ENCODE measurements around the gene CAMP.

Gene CAMP

DNA sequence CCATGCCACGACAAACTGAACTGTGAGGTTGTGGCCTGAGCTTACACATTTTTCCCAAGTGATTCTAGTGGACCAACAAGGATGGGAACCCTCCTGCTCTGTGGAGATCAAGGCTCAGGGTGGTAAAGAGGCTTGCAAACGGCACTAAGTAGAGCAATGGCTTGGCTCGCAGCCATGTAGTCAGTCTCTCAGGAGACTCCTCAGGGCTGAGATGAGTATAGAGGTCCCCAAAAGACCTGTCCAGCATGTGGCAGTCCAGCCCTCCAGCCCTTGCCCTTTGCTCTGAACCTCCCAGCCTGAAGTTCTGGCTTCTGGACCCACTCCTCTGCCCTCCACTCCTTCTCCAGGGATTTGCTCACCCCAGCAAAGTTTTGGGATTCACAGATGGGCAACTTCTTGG, 8.3 kb upstream of the CAMP start:
- ATAC-seq, result no peak; the same call in 2 of the 3 replicates
- TF ChIP-seq, protein P1, sequence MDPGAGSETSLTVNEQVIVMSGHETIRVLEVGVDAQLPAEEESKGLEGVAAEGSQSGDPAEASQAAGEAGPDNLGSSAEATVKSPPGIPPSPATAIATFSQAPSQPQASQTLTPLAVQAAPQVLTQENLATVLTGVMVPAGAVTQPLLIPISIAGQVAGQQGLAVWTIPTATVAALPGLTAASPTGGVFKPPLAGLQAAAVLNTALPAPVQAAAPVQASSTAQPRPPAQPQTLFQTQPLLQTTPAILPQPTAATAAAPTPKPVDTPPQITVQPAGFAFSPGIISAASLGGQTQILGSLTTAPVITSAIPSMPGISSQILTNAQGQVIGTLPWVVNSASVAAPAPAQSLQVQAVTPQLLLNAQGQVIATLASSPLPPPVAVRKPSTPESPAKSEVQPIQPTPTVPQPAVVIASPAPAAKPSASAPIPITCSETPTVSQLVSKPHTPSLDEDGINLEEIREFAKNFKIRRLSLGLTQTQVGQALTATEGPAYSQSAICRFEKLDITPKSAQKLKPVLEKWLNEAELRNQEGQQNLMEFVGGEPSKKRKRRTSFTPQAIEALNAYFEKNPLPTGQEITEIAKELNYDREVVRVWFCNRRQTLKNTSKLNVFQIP (CRISPR knock-in tag; IDR thresholded peaks at IDR 0.05; ENCODE audit: borderline replicate concordance, low read depth), result no peak
- TF ChIP-seq ZNF70 (CRISPR knock-in tag; IDR thresholded peaks at IDR 0.05) (no peak), OSR1 (CRISPR knock-in tag; IDR thresholded peaks at IDR 0.05) (no peak), TOX (CRISPR knock-in tag; IDR thresholded peaks at IDR 0.05; ENCODE audit: borderline replicate concordance) (no peak)

DNA sequence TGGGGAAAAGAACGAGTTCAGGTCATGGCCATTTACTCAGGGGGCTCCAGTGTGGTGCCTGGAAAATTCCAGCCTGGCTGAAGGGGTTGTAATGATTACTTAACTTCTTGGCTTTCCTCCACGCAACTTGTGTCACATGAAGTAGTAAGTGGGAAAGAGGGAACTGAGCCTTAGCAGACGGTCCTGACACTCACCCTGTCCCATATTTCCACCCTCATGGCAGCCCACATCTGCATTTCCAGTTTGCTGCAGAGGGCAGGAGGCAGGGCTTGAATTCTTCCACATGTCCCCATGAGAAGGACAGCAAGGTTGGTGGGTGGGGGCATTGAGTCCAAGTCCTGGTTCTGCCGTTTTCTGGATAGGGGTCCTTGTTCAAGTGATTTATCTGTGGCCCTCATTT, 7.8 kb upstream of the CAMP start:
- TF ChIP-seq CSDC2 (CRISPR knock-in tag; IDR thresholded peaks at IDR 0.05) (no peak), ZFP30 (CRISPR knock-in tag; IDR thresholded peaks at IDR 0.05) (no peak), TCF4 (CRISPR knock-in tag; IDR thresholded peaks at IDR 0.05; ENCODE audit: borderline replicate concordance) (no peak), OSR1 (CRISPR knock-in tag; IDR thresholded peaks at IDR 0.05) (no peak), PPARA (CRISPR knock-in tag; IDR thresholded peaks at IDR 0.05; ENCODE audit: borderline replicate concordance) (no peak), ISL1 (CRISPR knock-in tag; IDR thresholded peaks at IDR 0.05) (no peak), ZNF70 (CRISPR knock-in tag; IDR thresholded peaks at IDR 0.05) (no peak), BACH2 (CRISPR knock-in tag; IDR thresholded peaks at IDR 0.05; ENCODE audit: borderline replicate concordance) (no peak), SNAI2 (CRISPR knock-in tag; IDR thresholded peaks at IDR 0.05) (no peak), ESRRG (CRISPR knock-in tag; IDR thresholded peaks at IDR 0.05) (no peak), TOX (CRISPR knock-in tag; IDR thresholded peaks at IDR 0.05; ENCODE audit: borderline replicate concordance) (no peak), RARB (CRISPR knock-in tag; IDR thresholded peaks at IDR 0.05) (no peak), ZNF565 (CRISPR knock-in tag; conservative IDR thresholded peaks at IDR 0.05; ENCODE audit: low read depth) (no peak), ZC3H10 (CRISPR knock-in tag; IDR thresholded peaks at IDR 0.05) (no peak)
- TF ChIP-seq, protein P1 (CRISPR knock-in tag; IDR thresholded peaks at IDR 0.05; ENCODE audit: borderline replicate concordance, low read depth), result no peak
- TF ChIP-seq, protein P2, sequence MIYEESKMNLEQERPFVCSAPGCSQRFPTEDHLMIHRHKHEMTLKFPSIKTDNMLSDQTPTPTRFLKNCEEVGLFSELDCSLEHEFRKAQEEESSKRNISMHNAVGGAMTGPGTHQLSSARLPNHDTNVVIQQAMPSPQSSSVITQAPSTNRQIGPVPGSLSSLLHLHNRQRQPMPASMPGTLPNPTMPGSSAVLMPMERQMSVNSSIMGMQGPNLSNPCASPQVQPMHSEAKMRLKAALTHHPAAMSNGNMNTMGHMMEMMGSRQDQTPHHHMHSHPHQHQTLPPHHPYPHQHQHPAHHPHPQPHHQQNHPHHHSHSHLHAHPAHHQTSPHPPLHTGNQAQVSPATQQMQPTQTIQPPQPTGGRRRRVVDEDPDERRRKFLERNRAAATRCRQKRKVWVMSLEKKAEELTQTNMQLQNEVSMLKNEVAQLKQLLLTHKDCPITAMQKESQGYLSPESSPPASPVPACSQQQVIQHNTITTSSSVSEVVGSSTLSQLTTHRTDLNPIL (CRISPR knock-in tag; IDR thresholded peaks at IDR 0.05; ENCODE audit: low read depth), result no peak
- TF ChIP-seq, protein P3, sequence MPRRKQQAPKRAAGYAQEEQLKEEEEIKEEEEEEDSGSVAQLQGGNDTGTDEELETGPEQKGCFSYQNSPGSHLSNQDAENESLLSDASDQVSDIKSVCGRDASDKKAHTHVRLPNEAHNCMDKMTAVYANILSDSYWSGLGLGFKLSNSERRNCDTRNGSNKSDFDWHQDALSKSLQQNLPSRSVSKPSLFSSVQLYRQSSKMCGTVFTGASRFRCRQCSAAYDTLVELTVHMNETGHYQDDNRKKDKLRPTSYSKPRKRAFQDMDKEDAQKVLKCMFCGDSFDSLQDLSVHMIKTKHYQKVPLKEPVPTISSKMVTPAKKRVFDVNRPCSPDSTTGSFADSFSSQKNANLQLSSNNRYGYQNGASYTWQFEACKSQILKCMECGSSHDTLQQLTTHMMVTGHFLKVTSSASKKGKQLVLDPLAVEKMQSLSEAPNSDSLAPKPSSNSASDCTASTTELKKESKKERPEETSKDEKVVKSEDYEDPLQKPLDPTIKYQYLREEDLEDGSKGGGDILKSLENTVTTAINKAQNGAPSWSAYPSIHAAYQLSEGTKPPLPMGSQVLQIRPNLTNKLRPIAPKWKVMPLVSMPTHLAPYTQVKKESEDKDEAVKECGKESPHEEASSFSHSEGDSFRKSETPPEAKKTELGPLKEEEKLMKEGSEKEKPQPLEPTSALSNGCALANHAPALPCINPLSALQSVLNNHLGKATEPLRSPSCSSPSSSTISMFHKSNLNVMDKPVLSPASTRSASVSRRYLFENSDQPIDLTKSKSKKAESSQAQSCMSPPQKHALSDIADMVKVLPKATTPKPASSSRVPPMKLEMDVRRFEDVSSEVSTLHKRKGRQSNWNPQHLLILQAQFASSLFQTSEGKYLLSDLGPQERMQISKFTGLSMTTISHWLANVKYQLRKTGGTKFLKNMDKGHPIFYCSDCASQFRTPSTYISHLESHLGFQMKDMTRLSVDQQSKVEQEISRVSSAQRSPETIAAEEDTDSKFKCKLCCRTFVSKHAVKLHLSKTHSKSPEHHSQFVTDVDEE (CRISPR knock-in tag; IDR thresholded peaks at IDR 0.05), result no peak
- TF ChIP-seq, protein P4, sequence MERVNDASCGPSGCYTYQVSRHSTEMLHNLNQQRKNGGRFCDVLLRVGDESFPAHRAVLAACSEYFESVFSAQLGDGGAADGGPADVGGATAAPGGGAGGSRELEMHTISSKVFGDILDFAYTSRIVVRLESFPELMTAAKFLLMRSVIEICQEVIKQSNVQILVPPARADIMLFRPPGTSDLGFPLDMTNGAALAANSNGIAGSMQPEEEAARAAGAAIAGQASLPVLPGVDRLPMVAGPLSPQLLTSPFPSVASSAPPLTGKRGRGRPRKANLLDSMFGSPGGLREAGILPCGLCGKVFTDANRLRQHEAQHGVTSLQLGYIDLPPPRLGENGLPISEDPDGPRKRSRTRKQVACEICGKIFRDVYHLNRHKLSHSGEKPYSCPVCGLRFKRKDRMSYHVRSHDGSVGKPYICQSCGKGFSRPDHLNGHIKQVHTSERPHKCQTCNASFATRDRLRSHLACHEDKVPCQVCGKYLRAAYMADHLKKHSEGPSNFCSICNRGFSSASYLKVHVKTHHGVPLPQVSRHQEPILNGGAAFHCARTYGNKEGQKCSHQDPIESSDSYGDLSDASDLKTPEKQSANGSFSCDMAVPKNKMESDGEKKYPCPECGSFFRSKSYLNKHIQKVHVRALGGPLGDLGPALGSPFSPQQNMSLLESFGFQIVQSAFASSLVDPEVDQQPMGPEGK (CRISPR knock-in tag; IDR thresholded peaks at IDR 0.05; ENCODE audit: borderline replicate concordance), result no peak
- TF ChIP-seq, protein P5, sequence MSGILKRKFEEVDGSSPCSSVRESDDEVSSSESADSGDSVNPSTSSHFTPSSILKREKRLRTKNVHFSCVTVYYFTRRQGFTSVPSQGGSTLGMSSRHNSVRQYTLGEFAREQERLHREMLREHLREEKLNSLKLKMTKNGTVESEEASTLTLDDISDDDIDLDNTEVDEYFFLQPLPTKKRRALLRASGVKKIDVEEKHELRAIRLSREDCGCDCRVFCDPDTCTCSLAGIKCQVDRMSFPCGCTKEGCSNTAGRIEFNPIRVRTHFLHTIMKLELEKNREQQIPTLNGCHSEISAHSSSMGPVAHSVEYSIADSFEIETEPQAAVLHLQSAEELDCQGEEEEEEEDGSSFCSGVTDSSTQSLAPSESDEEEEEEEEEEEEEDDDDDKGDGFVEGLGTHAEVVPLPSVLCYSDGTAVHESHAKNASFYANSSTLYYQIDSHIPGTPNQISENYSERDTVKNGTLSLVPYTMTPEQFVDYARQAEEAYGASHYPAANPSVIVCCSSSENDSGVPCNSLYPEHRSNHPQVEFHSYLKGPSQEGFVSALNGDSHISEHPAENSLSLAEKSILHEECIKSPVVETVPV (CRISPR knock-in tag; IDR thresholded peaks at IDR 0.05), result no peak
- ATAC-seq, result no peak

DNA sequence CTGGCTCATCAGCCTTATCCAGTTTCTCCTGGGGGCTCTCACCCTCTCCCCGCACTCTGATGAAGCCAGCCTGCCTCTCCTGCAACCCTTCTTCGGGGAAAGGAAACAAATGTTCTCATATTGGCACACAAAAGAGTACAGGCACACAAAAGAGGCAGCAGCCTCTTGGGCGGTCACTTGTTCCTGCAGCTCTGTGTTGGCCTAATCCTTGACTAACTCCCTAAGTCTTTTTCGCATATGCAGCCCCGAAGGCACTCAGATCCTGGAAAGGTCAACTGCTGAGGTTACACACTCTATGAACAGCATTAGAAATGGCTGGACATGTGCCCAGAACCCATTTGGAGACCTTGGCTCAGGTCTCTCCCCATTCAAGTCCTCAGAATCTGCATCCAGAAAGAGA, 7.4 kb upstream of the CAMP start:
- no peak for ATAC-seq
- no peak for TF ChIP-seq ZC3H10 (CRISPR knock-in tag; IDR thresholded peaks at IDR 0.05)
- no peak for TF ChIP-seq RARB (CRISPR knock-in tag; IDR thresholded peaks at IDR 0.05)
- TF ChIP-seq CSDC2 (CRISPR knock-in tag; IDR thresholded peaks at IDR 0.05), result no peak
- no peak for TF ChIP-seq ISL1 (CRISPR knock-in tag; IDR thresholded peaks at IDR 0.05)
- no peak for TF ChIP-seq BACH2 (CRISPR knock-in tag; IDR thresholded peaks at IDR 0.05; ENCODE audit: borderline replicate concordance)
- TF ChIP-seq, protein P1 (CRISPR knock-in tag; IDR thresholded peaks at IDR 0.05; ENCODE audit: borderline replicate concordance, low read depth), result no peak
- TF ChIP-seq OSR1 (CRISPR knock-in tag; IDR thresholded peaks at IDR 0.05), result no peak
- no peak for TF ChIP-seq ZNF70 (CRISPR knock-in tag; IDR thresholded peaks at IDR 0.05)
- TF ChIP-seq, protein P2 (CRISPR knock-in tag; IDR thresholded peaks at IDR 0.05; ENCODE audit: low read depth), result no peak
- TF ChIP-seq ZFP30 (CRISPR knock-in tag; IDR thresholded peaks at IDR 0.05), result no peak
- TF ChIP-seq GLIS3 (CRISPR knock-in tag; IDR thresholded peaks at IDR 0.05), result no peak
- no peak for TF ChIP-seq ZNF8 (CRISPR knock-in tag; IDR thresholded peaks at IDR 0.05)
- no peak for TF ChIP-seq TOX (CRISPR knock-in tag; IDR thresholded peaks at IDR 0.05; ENCODE audit: borderline replicate concordance)
- no peak for TF ChIP-seq SNAI2 (CRISPR knock-in tag; IDR thresholded peaks at IDR 0.05)
- no peak for TF ChIP-seq ESRRG (CRISPR knock-in tag; IDR thresholded peaks at IDR 0.05)
